GM19238 (cell line): Measurements from ENCODE around the gene FUCA2.
"Not testable (repeated sequence)": the region's sequence is repeated elsewhere in the genome, so short reads cannot be mapped to it uniquely, and the experiment has no call there.

Experiments
- DNase-seq: peaks from one replicate; pipeline ENCODE4 v3.0.0; 2011; ENCODE audit warnings: low spot score; ENCODE audit not compliant: insufficient read length

The FUCA2 gene

DNA sequence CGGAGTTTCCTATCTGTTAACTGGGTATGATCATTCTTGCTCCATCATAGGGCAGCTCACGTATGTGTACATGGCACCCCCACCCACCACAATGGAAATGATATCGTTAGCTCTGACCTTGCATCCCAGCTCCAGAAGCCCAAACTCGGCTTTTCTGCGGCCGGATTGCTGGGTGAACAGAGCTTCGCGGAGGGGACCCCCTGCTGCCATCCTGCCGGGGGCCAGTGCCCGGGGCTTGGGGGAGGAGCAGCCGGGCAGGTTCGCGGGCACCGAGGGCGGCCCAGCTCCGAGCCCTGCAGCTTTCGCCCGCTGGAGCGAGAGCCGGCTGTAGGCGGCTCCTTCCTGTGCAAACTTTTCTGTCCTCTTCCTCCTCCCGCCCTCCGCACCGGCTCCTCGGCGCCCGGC is 24.9 kb upstream of the FUCA2 start:
- DNase-seq: no peak

DNA sequence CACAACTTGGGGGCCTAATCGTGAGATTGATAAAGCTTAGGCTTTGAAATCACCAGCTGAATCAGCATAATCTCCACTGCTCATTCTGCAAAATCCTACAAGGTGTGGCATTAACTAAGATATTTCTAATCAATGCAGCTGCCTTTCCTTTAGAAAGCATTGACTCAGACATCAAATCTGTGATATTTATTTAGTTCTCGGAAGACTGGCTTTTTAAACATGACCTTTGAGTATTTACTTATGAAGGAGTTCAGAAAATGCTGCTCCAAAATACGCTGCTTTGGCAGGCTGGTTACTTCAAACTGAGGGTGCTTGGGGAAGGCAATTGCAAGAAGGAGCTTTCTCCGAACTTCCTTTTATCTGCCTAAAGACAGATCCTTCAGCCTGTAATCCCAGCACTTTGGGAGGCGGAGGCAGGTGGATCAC is 23.7 kb upstream of the FUCA2 start:
- no peak for DNase-seq

DNA sequence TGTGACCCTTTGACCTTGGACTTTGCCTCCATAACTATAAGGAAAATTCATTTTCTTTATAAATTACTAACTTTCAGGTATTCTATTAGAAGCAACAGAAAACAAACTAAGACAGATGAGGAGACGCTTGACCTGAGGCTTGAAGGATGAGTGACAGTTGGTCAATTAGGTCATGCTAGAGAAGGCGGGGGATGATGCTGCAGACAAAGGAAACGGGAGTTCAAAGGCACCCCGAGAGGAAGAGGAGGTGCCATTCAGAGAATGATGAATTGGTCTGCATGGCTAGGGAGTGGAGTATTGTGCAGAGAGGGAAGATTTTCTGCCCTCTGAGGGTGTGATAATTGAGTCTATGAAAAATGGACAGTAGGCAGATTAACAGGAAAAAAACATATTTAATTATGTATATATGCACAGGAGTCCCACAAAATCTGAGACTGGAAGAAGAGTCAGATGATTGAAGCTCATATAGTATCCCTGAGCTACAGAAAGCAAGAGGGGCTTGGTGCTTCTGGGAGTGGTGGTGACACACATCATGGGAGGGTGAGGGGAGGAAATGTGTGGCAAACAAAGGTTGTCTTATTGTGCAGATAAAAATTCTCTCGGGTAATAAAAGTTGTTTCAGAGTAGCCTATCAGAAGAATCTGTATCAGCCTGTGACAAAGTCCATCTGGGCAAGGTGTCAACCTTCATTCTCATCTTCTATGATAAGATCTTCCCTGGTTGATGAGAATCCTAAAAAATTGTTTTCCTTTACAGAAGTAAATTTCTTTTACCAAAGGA is 20.4 kb upstream of the FUCA2 start:
- no peak for DNase-seq

DNA sequence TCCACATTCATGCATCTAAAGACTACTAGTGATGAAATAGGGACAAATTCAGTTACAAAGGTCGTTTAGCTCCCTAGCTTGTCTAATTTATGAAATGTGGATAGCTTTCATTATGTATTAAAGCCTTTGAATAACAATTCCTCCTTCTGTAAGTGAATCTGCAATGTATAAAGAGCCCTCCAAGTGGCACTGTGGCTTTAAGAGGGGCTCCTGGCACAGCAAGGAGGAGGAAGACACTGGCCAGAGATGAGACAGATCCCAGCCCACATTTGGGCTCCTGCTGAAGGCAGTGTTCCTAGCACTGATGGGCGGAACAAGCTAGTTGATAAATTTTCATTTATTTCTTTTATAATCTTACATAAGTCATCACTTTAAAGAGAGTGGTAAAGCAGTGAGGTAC is 17.6 kb upstream of the FUCA2 start:
- no peak for DNase-seq

DNA sequence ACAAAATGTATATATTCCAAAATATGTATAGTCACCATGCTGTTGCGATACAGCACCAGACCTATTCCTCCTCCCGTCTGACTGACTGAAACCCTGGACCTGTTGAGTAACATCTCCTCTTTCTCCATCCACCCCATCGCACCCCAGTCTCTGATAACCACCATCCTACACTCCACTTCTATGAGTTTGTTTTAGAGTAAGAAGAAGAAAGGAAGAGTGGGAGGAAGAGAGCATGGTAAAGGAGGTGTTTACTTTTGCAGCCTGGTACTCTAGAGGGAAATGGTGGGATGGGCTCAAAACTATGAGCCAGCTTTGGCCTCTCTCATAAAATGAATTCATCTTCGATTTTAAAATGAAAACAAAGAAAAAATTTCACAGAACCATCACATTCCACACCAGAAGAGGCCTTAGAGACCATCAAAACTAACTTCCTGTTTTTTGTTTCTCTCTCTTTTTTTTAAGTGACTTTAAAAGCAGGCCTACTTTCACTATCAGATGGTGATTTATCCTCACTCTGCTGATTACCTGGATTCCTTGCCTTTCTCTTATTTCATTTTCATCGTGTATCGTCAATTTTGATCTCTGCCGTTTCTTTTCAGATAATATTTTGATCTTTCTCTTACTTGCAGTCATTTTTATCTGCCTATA is 16.8 kb upstream of the FUCA2 start:
- no peak for DNase-seq

DNA sequence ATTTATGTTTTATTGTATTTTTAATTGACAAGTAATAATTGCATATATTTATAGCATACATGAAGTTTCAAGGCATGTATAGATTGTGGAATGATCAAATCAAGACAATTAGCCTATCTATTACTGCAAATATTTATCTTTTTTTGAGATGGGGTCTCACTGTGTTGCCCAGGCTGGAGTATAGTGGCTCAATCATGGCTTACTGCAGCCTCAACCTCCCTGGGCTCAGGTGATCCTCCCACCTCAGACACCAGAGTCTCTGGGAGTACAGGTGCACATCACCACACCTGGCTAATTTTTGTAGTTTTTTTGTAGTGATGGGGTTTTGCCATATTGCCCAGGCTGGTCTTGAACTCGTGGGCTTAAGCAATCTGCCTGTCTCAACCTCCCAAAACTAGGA is 16.2 kb upstream of the FUCA2 start:
- no peak for DNase-seq

DNA sequence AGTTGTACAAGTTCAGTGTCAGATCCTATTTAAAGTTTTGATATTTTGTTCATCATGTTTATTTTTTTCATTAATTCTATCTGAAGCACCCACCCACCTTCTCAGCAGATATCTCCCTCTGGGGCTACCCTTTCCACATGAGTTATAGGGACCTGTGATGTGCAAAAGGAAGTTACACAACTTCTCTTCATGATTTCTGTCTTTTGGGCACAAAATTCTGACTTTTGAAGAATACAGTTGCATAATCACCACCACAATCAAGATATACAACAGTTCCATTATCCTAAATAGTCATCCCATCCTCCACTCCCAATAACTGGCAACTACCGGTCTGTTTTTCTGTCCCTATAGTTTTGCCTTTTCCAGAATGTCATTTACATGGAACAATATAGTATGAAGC is 13.8 kb upstream of the FUCA2 start:
- no peak for DNase-seq

DNA sequence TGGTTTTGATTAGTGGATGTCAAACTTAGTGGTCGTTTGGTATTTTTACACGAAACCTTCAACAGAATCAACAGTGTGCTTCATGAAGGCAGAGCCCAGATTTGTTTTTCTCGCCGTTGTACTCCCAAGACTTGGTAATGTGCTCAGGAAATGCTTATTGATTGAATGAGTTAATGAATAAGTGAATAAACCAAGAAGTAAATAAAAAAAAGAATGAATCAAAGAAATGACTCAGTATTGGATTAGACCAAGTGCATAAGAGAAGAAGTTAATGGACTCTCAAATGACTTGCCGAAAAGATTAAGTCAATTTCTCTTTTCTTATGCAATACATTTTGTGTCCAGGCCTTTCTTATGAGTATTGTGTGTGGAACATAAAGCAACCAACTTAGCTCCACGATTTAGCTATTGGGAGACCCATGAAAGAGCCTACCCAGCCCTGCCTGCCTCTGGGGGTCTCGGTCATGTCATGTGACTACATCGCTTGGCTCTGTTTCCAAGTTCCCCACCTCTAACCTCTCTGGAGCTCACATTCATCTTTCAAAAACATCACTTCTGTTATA is 10.6 kb upstream of the FUCA2 start:
- no peak for DNase-seq

DNA sequence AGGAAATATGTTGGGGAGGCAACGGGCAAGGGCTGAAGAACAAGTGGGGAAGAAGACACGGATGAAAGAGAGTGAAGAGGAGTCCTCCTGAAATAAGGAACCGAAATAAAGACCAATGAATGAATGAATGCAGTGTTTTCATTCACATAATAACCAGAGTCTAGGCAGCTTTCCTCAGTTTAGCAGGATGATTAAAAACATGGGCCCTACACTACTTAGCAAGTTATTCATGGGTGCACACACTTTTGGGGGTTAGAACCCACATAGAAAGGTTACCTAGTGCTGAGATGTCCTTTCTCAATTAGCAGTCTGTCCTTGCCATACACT is 5.9 kb upstream of the FUCA2 start:
- DNase-seq: no peak

DNA sequence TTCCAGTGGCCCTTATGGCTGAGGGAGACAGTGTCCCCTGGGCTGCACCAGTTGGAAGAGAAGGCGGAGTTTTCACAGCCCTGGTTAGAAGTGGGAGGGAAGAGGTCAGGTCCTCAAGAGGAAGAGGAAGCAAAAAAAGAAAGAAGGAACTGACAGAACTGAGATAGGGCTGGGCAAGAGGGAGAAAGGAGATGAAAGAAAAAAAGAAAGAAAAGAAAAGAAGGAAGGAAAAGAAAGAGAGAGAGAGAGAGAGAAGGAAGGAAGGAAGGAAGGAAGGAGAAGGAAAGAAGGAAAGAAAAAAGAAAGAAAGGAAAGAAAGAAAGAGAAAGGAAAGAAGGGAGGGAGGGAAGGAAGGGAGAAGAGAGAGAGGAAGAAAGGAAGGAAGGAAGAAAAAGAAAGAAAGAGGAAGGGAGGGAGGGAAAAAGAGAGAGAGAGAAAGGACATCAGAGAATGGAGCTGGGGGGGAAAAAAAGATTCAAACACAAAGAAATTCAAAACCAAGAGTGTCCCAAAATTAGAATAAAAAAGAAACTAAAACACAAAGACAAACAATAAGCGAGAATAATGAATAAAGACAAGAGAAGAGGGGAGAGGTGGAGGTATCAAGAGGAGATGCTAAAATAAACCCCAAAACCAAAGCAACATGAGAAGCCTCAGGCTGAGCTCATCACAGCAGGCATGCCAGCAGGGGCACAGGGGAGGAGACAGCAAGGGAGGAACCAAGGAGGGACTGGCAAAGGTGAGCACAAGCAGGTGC is 5.3 kb upstream of the FUCA2 start:
- DNase-seq: no peak

DNA sequence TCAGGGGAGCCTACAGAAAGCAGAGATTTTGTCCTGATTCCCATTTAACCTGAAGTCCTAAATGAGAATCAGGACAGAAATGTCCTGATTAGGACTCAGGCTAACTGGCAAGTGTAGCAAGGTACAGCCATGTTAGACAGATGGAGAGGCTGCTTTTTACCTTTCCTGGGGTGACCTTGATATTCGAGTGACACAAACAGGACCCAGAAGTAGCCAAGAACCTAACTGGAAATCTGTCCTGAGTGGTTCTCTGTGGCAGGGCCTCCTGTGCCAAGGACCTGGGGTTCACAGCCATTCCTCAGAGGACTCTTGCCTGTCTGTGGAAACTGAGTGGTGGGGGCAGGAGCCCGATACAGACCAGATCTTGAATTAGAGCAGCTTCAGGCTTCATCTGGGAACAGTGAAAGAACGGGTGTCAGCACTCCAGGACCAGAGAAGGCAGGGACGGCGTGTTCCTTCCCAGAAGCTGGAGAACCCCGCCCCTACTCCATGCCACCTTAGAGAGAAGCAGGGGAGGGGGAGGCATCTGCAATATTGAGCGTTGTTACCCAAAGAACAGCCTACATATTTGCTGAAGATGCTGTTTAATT is 4.3 kb upstream of the FUCA2 start:
- DNase-seq: no peak

DNA sequence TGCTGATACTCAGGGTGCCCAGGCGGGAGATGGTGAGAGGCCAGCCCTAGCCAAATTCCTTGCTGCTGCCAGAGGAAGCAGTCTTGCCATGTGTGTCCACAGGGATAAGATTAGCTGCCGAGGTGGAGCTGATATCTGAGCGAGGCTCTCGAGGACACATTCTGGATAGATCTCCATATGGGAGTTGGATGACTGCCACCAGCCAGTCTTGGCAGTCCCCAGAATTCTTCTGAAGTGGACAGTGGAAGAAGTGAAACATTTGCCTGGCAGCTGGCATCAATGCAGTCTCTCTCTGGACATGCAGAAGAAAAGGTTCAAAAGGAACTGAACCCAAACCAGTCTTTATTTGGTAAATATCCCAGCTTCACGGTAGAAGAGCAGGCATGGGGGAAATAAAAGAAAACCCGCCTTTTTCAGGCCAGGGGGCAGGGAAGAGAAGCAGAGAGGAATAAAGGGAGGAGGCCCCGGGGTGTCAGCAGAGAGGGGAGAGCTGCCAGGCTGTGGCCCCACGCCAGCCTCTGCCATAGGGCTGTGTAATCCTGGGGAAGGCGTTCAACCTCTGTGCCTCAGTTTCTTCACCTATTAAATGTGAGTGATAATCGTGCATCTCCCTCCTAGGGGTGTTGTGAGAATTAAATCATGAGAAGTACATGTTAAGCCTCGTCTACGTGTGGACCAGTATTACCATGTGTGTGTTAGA is 3.7 kb upstream of the FUCA2 start:
- no peak for DNase-seq

DNA sequence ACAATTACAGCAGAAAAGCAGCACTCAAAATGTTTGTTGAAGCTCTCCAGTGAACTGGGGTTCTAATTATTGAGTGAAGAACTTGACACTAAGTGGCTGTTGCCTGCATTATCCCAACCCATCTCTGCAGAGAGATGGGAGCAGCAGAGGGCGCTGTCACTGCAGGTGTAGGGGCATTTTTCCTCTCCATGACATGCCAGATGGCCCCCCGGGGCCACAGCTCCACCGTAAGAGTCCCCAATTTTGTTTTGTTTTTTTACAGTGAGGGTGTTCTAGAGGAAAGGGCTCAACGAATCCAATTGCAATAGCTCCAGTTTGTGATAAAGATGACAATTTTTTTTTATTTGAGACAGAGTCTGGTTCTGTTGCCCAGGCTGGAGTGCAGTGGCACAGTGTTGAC is 1.9 kb upstream of the FUCA2 start:
- no peak for DNase-seq

DNA sequence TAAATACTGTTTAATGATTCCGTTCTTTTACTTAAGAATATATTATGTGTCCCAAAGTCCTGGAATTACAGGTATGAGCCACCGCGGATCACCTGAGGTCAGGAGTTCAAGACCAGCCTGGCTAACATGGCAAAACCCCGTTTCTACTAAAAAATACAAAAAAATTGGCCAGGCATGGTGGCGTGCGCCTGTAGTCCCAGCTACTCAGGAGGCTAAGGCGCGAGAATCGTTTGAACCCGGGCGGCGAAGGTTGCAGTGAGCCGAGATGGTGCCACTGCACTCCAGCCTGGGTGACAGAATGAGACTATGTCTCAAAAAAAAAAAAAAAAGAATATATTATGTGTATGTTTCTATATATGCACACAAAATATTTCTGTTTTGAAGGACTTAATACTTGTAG is 1.2 kb downstream of the FUCA2 start:
- DNase-seq: not testable (repeated sequence)

DNA sequence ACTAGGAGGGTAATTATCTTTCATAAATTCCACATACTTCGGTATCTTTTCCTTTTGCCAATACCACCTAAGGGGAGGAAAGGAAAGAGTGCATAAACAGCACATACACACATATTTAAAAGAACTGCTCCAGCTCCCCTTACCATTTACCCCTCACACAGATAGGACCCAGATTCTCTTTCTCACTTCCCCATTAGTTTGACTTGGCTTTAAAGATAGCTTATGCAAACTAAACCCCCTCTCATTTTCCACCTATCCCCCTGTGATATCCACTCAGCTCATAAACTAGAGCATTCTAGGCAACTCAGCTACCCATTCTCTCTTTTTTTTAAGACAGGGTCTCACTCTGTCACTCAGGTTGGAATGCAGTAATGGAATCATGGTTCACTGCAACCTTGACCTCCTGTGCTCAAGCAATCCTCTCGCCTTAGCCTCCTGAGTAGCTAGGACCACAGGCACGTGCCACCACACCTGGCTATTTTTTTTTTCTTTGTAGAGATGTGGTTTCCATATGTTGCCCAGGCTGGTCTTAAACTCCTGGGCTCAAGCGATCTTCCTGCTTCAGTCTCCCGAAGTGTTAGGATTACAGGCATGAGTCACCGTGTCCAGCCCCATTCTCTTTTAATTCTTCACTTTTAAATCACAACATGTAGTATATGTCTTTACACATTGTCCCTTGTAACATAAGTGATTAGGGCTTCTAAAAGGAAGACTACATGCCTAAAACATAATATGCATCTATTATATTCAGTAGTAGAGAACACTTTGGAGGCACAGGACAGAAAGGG is 4.0 kb downstream of the FUCA2 start:
- no peak for DNase-seq

DNA sequence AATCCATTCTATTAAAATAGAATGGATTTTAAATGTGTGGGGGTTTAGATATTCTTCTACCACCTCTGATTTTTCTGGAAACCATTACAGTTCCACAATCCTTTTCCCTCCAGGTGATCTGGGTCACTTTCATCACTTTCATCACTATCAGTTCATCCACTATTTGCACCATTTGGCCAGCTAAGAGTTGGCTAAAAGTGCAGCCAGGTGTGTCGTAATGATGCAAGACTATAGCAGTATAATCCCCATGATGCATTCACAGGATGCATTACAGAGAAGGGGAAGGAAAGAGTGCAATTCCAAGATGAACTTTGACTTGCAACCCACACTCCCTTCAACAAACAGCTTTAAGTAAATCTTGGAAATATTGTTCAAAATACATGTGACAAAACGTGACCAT is 4.9 kb downstream of the FUCA2 start:
- no peak for DNase-seq

DNA sequence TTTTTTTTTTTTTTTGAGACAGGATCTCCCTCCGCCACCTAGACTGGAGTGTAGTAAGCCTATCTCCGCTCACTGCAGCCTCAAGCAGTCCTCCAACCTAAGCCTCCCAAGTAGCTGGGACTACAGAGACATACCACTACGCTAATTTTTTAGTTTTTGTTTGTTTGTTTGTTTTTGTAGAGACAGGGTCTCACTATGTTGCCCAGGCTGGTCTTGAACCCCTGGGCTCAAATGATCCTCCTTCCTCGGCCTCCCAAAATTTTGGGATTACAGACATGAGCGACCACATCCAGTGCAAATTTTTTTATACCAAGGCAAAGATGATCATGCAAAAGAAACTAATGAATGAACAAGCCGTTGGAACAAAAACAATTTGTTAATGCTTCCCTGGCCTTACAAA is 5.3 kb downstream of the FUCA2 start:
- no peak for DNase-seq

DNA sequence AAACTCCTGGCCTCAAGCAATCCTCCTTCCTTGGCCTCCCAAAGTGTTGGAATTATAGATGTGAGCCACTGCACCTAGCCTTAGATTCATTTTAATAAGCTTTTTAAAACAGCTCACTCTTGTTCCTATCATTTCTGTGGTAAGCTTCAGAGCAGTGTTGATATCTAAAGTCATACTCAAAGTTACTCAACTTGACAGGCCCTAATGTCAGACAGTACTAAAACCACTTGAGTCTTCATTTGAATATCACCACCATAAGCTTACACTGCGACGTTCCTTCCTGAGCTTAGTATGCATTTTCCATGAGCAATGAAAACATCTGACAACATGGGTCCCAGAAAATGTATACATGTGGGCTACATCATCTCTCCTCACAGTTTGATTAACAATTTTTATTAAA is 6.0 kb downstream of the FUCA2 start:
- no peak for DNase-seq

DNA sequence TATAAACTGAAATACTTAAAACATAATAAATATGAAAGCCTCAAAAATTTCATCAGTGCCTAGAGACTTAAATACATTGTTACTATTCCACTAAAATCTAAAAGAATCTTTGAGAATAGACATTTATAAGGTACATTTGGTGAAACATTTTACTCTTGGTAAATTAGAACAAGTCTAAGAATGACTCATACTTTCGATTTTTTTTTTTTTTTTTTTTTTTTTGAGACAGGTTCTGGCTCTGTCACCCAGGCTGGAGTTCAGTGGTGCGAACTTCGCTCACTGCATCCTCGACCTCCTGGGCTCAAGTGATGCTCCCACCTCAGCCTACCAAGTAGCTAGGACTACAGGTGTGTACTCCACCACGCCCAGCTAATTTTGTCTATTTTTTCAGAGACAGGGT is 6.4 kb downstream of the FUCA2 start:
- no peak for DNase-seq

DNA sequence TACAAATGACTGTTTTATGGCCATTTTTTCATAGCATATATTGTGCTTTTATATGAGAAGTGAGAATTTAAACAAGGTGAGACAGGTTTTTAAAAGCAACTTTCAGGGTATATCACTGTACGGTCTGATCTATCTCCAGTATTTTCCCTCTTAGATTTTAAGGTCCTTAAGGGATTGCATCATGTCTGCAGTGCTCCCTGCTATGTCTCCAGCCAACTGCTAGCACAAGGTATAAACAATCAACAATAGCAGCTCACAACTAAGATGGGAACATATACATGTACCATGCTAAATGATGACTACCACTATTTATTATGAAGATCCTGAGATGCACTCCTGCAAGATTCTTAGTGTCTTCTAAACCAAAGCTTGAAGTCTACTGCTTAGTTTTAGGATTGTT is 7.2 kb downstream of the FUCA2 start:
- DNase-seq: no peak

DNA sequence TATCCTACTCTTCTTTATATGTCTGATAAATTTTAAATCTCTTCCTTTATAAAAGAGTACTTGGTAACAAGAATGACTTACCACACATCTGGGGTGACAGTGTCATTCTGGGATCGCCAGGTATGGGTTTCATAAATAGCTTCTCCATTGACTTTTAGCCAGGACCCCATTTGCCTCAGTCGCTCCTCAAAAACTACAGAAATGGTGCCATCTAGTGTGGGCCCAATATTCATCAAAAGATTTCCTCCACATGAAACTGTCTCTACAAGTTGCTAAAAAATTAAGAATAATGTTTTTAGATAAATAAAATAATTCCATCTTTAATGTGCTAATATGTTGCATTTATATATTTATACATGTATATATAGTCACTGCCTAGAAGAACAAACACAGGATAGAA is 9.7 kb downstream of the FUCA2 start:
- DNase-seq: no peak
